Osteoblast (primary cell): ENCODE results near the gene TRIM29. TPM values are rescaled to one million over a fixed set of nuclear protein-coding genes. Genes with fewer than 3 reads are reported as not detected.

Experiments
- DNase-seq: peaks from one replicate; pipeline ENCODE4 v3.0.0; 2011; ENCODE audit warnings: low spot score, mixed read lengths; ENCODE audit not compliant: insufficient read length; ENCODE audit errors: missing footprints
- H2AFZ ChIP-seq: 2 replicates; pipeline ENCODE4 v1.6.0; 2011; ENCODE audit warnings: mild to moderate bottlenecking, low read length
- H3K27ac ChIP-seq: 2 replicates; pipeline ENCODE4 v1.5.1; 2011; ENCODE audit warnings: mild to moderate bottlenecking, low read depth, low read length, moderate library complexity
- H3K27me3 ChIP-seq: 2 replicates; pipeline ENCODE4 v1.6.0; 2012; ENCODE audit warnings: mild to moderate bottlenecking, control low read depth, inconsistent platforms, low read length, moderate library complexity; ENCODE audit not compliant: insufficient read depth
- H3K36me3 ChIP-seq: 2 replicates; pipeline ENCODE4 v1.5.1; 2011; ENCODE audit warnings: mild to moderate bottlenecking, low read length, control low read depth, moderate library complexity; ENCODE audit not compliant: insufficient read depth
- H3K4me1 ChIP-seq: 2 replicates; pipeline ENCODE4 v1.5.1; 2011; ENCODE audit warnings: mild to moderate bottlenecking, low read length, control low read depth, moderate library complexity; ENCODE audit not compliant: insufficient read depth
- H3K4me2 ChIP-seq: 2 replicates; pipeline ENCODE4 v1.6.0; 2011; ENCODE audit warnings: mild to moderate bottlenecking, low read length; ENCODE audit not compliant: insufficient read depth
- H3K4me3 ChIP-seq: fragments of 200-600 bp; sonication (generic); 3 replicates; pipeline ENCODE4 v1.5.1; 2012; ENCODE audit warnings: mild to moderate bottlenecking, low read length, inconsistent platforms; ENCODE audit not compliant: insufficient read depth
- H3K79me2 ChIP-seq: 2 replicates; pipeline ENCODE4 v1.6.0; 2012; ENCODE audit warnings: mild to moderate bottlenecking, low read length, control low read depth, inconsistent platforms; ENCODE audit not compliant: insufficient read depth
- H3K9me3 ChIP-seq: 2 replicates; pipeline ENCODE4 v1.5.1; 2011; ENCODE audit warnings: low read depth, low read length, control low read depth
- H4K20me1 ChIP-seq: 2 replicates; pipeline ENCODE4 v1.6.0; 2012; ENCODE audit warnings: mild to moderate bottlenecking, low read length, control low read depth; ENCODE audit not compliant: insufficient read depth
- total RNA-seq: library from RNA; depleted of rRNA; stranded (reverse); fragments of >200 nt; gene quantifications from 2 replicates; pipeline ENCODE4 v1.2.3, GENCODE V29; 2012
- TF ChIP-seq, protein P1 (sequence below): IDR thresholded peaks from 2 replicates; pipeline ENCODE4 v1.5.1; 2011; ENCODE audit warnings: mild to moderate bottlenecking, low read depth, low read length, moderate library complexity; ENCODE audit errors: extremely low read depth

TRIM29 gene
- total RNA-seq, 1 donor, result 0.36 TPM

DNA sequence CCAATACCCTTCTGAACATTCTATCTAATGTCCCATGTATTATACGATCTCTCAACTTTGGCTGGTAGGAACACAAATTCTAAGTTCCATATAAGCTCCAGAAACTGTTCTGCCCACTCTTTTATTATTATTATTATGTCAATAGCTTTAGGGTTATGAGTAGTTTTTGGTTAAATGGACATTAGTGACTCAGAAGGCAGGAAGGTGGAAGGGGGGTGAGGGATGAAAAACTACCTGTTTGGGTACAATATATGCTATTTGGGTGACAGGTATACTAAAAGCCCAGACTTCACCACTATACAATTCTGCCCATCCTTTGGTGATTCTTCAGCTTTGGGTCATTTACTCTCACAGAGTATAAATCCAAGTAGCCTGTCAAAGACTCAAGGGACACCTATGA, 22.5 kb upstream of the TRIM29 start:
- Histone ChIP-seq H2AFZ (no peak overlapping the region), H3K4me1 (no peaks in the 10 kb centered on the region), H3K79me2 (no peaks in the 10 kb centered on the region), H3K36me3 (no peaks in the 10 kb centered on the region), H4K20me1 (no peaks in the 10 kb centered on the region), H3K4me3 (no peak overlapping the region), H3K4me2 (no peak overlapping the region), H3K27ac (no peak overlapping the region), H3K27me3 (peaks cover 45% of the 10 kb centered on the region), H3K9me3 (no peaks in the 10 kb centered on the region)
- no peak for DNase-seq
- TF ChIP-seq, protein P1, sequence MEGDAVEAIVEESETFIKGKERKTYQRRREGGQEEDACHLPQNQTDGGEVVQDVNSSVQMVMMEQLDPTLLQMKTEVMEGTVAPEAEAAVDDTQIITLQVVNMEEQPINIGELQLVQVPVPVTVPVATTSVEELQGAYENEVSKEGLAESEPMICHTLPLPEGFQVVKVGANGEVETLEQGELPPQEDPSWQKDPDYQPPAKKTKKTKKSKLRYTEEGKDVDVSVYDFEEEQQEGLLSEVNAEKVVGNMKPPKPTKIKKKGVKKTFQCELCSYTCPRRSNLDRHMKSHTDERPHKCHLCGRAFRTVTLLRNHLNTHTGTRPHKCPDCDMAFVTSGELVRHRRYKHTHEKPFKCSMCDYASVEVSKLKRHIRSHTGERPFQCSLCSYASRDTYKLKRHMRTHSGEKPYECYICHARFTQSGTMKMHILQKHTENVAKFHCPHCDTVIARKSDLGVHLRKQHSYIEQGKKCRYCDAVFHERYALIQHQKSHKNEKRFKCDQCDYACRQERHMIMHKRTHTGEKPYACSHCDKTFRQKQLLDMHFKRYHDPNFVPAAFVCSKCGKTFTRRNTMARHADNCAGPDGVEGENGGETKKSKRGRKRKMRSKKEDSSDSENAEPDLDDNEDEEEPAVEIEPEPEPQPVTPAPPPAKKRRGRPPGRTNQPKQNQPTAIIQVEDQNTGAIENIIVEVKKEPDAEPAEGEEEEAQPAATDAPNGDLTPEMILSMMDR, result no peak

- Histone ChIP-seq H3K27ac (no peak overlapping the region), H3K27me3 (peaks cover 34% of the 10 kb centered on the region), H3K4me3 (no peak overlapping the region), H3K4me1 (no peaks in the 10 kb centered on the region), H4K20me1 (no peaks in the 10 kb centered on the region), H2AFZ (no peak overlapping the region), H3K79me2 (no peaks in the 10 kb centered on the region), H3K9me3 (peaks cover 4% of the 10 kb centered on the region), H3K4me2 (no peak overlapping the region), H3K36me3 (no peaks in the 10 kb centered on the region)
- no peak for DNase-seq
- TF ChIP-seq, protein P1, result no peak
Measured at GRCh38 chr11:120153221-120153620, 15.3 kb upstream of the TRIM29 start.

DNA sequence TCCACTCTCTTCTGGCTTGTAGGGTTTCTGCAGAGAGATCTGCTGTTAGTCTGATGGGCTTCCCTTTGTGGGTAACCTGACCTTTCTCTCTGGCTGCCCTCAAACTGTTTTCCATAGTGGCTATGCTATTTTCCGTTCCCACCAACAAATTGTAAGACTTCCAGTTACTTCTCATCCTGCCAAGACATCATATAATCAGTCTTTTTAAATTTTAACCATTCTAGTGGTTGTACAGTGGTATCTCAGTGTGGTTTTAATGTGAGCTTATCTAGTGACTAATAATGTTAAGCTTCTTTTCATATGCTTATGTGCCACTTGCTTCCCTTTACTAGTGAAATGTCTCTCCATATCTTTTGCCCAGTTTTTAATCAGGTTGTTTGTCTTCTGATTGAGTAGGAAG, 13.6 kb upstream of the TRIM29 start:
- H3K4me2 ChIP-seq, result no peak overlapping the region
- no peaks in the 10 kb centered on the region for H4K20me1 ChIP-seq
- H3K27ac ChIP-seq, result no peak overlapping the region
- H3K4me1 ChIP-seq, result no peaks in the 10 kb centered on the region
- TF ChIP-seq, protein P1, result no peak
- DNase-seq, result no peak
- peaks cover 4% of the 10 kb centered on the region for H3K9me3 ChIP-seq
- H3K27me3 ChIP-seq, result peaks cover 39% of the 10 kb centered on the region
- no peaks in the 10 kb centered on the region for H3K36me3 ChIP-seq
- no peaks in the 10 kb centered on the region for H3K79me2 ChIP-seq
- H2AFZ ChIP-seq, result no peak overlapping the region
- no peak overlapping the region for H3K4me3 ChIP-seq

GRCh38 chr11:120149246-120149645, 11.3 kb upstream of the TRIM29 start:
- no peaks in the 10 kb centered on the region for H3K9me3 ChIP-seq
- peaks cover 50% of the 10 kb centered on the region for H3K27me3 ChIP-seq
- no peak overlapping the region for H3K27ac ChIP-seq
- no peaks in the 10 kb centered on the region for H4K20me1 ChIP-seq
- H3K4me2 ChIP-seq, result no peak overlapping the region
- H3K4me1 ChIP-seq, result no peaks in the 10 kb centered on the region
- no peaks in the 10 kb centered on the region for H3K36me3 ChIP-seq
- no peak overlapping the region for H2AFZ ChIP-seq
- TF ChIP-seq, protein P1, result no peak
- no peak for DNase-seq
- no peaks in the 10 kb centered on the region for H3K79me2 ChIP-seq
- H3K4me3 ChIP-seq, result no peak overlapping the region
